Measurements from ENCODE around the gene YWHAG. TPM values are rescaled to one million over a fixed set of nuclear protein-coding genes. Genes with fewer than 3 reads are reported as not detected.

YWHAG gene
- total RNA-seq, 1 experiment from 2014 or later = 192 TPM

DNA sequence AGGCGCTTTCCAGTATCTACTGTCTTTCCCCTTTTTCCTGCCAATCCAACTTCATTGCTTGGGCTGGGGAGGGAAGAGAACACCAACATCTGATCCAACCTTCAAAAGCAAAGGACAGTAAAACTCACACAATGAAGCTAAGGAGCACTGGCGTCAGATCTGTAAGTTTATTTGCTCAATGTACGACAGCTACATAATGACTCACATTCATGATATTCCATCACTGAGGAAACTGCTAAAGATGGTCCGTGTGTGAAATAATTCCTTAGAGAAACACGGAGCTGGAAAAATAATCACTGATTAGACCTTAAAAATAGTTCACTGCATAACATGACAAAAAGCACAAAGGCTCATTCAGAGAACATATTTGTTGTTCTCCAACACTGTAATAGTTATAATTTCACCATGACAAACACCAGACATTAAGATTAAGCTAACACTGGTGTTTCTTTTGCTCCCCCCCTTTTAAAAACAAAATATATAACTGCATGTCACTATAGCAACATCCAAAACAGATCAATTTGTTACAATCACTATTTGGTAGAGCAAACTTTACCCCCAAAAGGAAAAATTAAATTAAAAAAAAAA lies 32.1 kb downstream of the YWHAG start:
- no peak for DNase-seq (ENCODE audit: low spot score)
- Mint-ChIP-seq H3K27me3 (ENCODE audit: low read depth) (no peaks in the 10 kb centered on the region), H3K4me1 (no peaks in the 10 kb centered on the region; the same call in none of the 2 replicates), H3K36me3 (peaks cover 51% of the 10 kb centered on the region), H3K4me3 (no peak overlapping the region), H3K27ac (peak overlapping the region; percentile 70; the same call in 1 of the 2 replicates), H3K9me3 (no peaks in the 10 kb centered on the region)
- ChIA-PET CTCF (interaction anchor here (0.9 kb wide), 1 partner anchor 32 kb away, joined by 4 read pairs; the partner anchor contains the start of gene YWHAG), POLR2A (no interaction called here)
- ATAC-seq = no peak
- TF ChIP-seq TEAD4 (CRISPR knock-in tag; IDR thresholded peaks at IDR 0.05) = no peak
- no peak for TF ChIP-seq ZNF121 (CRISPR knock-in tag; IDR thresholded peaks at IDR 0.05)
- TF ChIP-seq, protein P1, sequence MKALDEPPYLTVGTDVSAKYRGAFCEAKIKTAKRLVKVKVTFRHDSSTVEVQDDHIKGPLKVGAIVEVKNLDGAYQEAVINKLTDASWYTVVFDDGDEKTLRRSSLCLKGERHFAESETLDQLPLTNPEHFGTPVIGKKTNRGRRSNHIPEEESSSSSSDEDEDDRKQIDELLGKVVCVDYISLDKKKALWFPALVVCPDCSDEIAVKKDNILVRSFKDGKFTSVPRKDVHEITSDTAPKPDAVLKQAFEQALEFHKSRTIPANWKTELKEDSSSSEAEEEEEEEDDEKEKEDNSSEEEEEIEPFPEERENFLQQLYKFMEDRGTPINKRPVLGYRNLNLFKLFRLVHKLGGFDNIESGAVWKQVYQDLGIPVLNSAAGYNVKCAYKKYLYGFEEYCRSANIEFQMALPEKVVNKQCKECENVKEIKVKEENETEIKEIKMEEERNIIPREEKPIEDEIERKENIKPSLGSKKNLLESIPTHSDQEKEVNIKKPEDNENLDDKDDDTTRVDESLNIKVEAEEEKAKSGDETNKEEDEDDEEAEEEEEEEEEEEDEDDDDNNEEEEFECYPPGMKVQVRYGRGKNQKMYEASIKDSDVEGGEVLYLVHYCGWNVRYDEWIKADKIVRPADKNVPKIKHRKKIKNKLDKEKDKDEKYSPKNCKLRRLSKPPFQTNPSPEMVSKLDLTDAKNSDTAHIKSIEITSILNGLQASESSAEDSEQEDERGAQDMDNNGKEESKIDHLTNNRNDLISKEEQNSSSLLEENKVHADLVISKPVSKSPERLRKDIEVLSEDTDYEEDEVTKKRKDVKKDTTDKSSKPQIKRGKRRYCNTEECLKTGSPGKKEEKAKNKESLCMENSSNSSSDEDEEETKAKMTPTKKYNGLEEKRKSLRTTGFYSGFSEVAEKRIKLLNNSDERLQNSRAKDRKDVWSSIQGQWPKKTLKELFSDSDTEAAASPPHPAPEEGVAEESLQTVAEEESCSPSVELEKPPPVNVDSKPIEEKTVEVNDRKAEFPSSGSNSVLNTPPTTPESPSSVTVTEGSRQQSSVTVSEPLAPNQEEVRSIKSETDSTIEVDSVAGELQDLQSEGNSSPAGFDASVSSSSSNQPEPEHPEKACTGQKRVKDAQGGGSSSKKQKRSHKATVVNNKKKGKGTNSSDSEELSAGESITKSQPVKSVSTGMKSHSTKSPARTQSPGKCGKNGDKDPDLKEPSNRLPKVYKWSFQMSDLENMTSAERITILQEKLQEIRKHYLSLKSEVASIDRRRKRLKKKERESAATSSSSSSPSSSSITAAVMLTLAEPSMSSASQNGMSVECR (CRISPR knock-in tag; IDR thresholded peaks at IDR 0.05; ENCODE audit: borderline replicate concordance) = no peak
- TF ChIP-seq, protein P2, sequence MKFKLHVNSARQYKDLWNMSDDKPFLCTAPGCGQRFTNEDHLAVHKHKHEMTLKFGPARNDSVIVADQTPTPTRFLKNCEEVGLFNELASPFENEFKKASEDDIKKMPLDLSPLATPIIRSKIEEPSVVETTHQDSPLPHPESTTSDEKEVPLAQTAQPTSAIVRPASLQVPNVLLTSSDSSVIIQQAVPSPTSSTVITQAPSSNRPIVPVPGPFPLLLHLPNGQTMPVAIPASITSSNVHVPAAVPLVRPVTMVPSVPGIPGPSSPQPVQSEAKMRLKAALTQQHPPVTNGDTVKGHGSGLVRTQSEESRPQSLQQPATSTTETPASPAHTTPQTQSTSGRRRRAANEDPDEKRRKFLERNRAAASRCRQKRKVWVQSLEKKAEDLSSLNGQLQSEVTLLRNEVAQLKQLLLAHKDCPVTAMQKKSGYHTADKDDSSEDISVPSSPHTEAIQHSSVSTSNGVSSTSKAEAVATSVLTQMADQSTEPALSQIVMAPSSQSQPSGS (CRISPR knock-in tag; IDR thresholded peaks at IDR 0.05; ENCODE audit: borderline replicate concordance, low read depth) = no peak
- no peak for TF ChIP-seq ETV6 (CRISPR knock-in tag; IDR thresholded peaks at IDR 0.05)
- TF ChIP-seq, protein P3, sequence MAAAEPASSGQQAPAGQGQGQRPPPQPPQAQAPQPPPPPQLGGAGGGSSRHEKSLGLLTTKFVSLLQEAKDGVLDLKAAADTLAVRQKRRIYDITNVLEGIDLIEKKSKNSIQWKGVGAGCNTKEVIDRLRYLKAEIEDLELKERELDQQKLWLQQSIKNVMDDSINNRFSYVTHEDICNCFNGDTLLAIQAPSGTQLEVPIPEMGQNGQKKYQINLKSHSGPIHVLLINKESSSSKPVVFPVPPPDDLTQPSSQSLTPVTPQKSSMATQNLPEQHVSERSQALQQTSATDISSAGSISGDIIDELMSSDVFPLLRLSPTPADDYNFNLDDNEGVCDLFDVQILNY (CRISPR knock-in tag; IDR thresholded peaks at IDR 0.05) = no peak
- TF ChIP-seq, protein P4, sequence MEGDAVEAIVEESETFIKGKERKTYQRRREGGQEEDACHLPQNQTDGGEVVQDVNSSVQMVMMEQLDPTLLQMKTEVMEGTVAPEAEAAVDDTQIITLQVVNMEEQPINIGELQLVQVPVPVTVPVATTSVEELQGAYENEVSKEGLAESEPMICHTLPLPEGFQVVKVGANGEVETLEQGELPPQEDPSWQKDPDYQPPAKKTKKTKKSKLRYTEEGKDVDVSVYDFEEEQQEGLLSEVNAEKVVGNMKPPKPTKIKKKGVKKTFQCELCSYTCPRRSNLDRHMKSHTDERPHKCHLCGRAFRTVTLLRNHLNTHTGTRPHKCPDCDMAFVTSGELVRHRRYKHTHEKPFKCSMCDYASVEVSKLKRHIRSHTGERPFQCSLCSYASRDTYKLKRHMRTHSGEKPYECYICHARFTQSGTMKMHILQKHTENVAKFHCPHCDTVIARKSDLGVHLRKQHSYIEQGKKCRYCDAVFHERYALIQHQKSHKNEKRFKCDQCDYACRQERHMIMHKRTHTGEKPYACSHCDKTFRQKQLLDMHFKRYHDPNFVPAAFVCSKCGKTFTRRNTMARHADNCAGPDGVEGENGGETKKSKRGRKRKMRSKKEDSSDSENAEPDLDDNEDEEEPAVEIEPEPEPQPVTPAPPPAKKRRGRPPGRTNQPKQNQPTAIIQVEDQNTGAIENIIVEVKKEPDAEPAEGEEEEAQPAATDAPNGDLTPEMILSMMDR (IDR thresholded peaks at IDR 0.05) = no peak
- TF ChIP-seq NFE2L1 (CRISPR knock-in tag; IDR thresholded peaks at IDR 0.05) = no peak
- no peak for TF ChIP-seq GABPB1 (CRISPR knock-in tag; IDR thresholded peaks at IDR 0.05)
- TF ChIP-seq, protein P5, sequence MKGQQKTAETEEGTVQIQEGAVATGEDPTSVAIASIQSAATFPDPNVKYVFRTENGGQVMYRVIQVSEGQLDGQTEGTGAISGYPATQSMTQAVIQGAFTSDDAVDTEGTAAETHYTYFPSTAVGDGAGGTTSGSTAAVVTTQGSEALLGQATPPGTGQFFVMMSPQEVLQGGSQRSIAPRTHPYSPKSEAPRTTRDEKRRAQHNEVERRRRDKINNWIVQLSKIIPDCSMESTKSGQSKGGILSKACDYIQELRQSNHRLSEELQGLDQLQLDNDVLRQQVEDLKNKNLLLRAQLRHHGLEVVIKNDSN (CRISPR knock-in tag; IDR thresholded peaks at IDR 0.05) = no peak
- no peak for TF ChIP-seq NFYB (CRISPR knock-in tag; conservative IDR thresholded peaks at IDR 0.05; ENCODE audit: low read depth)

DNA sequence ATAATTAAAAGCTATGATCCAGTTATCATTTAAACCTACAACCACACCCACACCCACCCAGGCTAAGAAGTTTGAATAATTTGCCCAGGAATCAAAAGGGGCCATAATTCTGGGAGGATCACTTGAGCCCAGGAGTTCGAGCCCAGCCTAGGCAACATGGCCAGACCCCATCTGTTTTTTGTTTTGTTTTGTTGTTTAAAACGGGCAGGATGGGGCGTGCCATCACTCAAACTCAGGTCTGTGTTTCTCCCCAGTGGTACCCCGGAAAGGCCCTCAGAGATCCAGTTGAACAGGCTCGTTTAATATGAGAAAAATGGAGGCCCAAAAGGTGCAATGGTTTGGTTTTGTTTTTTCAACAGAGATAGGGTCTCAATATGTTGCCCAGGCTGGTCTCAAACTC lies 33.0 kb downstream of the YWHAG start:
- ATAC-seq (no peak), DNase-seq (ENCODE audit: low spot score) (no peak)
- ChIA-PET CTCF (no interaction called here), POLR2A (interaction anchor here (1.3 kb wide), 1 partner anchor 33 kb away, joined by 6 read pairs; the partner anchor contains the start of gene YWHAG)
- H3K4me3 Mint-ChIP-seq = no peak overlapping the region
- peaks cover 51% of the 10 kb centered on the region for H3K36me3 Mint-ChIP-seq
- H3K9me3 Mint-ChIP-seq = no peaks in the 10 kb centered on the region
- no peak overlapping the region for H3K27ac Mint-ChIP-seq
- H3K27me3 Mint-ChIP-seq (ENCODE audit: low read depth) = no peaks in the 10 kb centered on the region
- H3K4me1 Mint-ChIP-seq = no peaks in the 10 kb centered on the region; the same call in 1 of the 2 replicates
- TF ChIP-seq, protein P6, sequence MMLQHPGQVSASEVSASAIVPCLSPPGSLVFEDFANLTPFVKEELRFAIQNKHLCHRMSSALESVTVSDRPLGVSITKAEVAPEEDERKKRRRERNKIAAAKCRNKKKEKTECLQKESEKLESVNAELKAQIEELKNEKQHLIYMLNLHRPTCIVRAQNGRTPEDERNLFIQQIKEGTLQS (CRISPR knock-in tag; conservative IDR thresholded peaks at IDR 0.05) = no peak
- TF ChIP-seq ZNF121 (CRISPR knock-in tag; IDR thresholded peaks at IDR 0.05) = no peak
- TF ChIP-seq KAT7 (CRISPR knock-in tag; IDR thresholded peaks at IDR 0.05; ENCODE audit: borderline replicate concordance) = no peak
